NCI-H187 treated with DMSO at 0.1 percent for 48 hours (cell line): ENCODE data around the gene PACS2.

ENCODE experiments used
- DNase-seq: peaks from one replicate; lab custom pipeline; 2025; lab: John Stamatoyannopoulos, UW

The PACS2 gene

GRCh38 chr14:105386581-105387529 is 72.3 kb downstream of the PACS2 start:
- no peak for DNase-seq

GRCh38 chr14:105387530-105387922 is 73.0 kb downstream of the PACS2 start:
- DNase-seq: no peak

- no peak for DNase-seq
Measured at GRCh38 chr14:105388110-105388951, 73.8 kb downstream of the PACS2 start.

GRCh38 chr14:105388976-105389375 is 74.4 kb downstream of the PACS2 start:
- DNase-seq: no peak

- no peak for DNase-seq
Measured at GRCh38 chr14:105389534-105389933, 75.0 kb downstream of the PACS2 start.

- DNase-seq: no peak
Measured at GRCh38 chr14:105389976-105390848, 75.7 kb downstream of the PACS2 start.

- no peak for DNase-seq
Measured at GRCh38 chr14:105390849-105391500, 76.4 kb downstream of the PACS2 start.

- DNase-seq: no peak
Measured at GRCh38 chr14:105391541-105391940, 77.0 kb downstream of the PACS2 start.

GRCh38 chr14:105392131-105393090 is 77.9 kb downstream of the PACS2 start:
- DNase-seq: no peak

GRCh38 chr14:105393151-105393550 is 78.6 kb downstream of the PACS2 start:
- no peak for DNase-seq

GRCh38 chr14:105394714-105395537 is 80.4 kb downstream of the PACS2 start:
- DNase-seq: no peak

- no peak for DNase-seq
Measured at GRCh38 chr14:105395538-105395854, 80.9 kb downstream of the PACS2 start.

GRCh38 chr14:105397350-105397931 is 82.9 kb downstream of the PACS2 start:
- no peak for DNase-seq

- no peak for DNase-seq
Measured at GRCh38 chr14:105398044-105398725, 83.6 kb downstream of the PACS2 start, which contains the start of gene TEX22. TEX22 (plus strand) TSS chr14:105398538; CDS start chr14:105399341, 803 bp downstream.

GRCh38 chr14:105398726-105399465 is 84.3 kb downstream of the PACS2 start:
- no peak for DNase-seq

- no peak for DNase-seq
Measured at GRCh38 chr14:105399466-105399775, 84.9 kb downstream of the PACS2 start.

- no peak for DNase-seq
Measured at GRCh38 chr14:105400016-105400415, 85.5 kb downstream of the PACS2 start.

GRCh38 chr14:105401699-105402098 is 87.2 kb downstream of the PACS2 start:
- no peak for DNase-seq
